Mucosa of descending colon (tissue), 3 donors: ENCODE data around the gene RIT2. TPM values are rescaled to one million over a fixed set of nuclear protein-coding genes. Genes with fewer than 3 reads are reported as not detected.

Experiments
- ATAC-seq: fragments of 200-7000 bp; cut with Tn5 transposase; one replicate; pipeline ENCODE4 v1.9.1; 2020; ENCODE audit warnings: mild to moderate bottlenecking, moderate library complexity
- DNase-seq, 3 donors: peaks; one replicate each; pipeline ENCODE4 v3.0.0-alpha.2; 2020
- H3K36me3 ChIP-seq: fragments of 200-600 bp; one replicate; pipeline ENCODE4 v1.8.0; 2021; ENCODE audit warnings: low read depth, mild to moderate bottlenecking
- H3K4me1 ChIP-seq: fragments of 200-600 bp; one replicate; pipeline ENCODE4 v1.8.0; 2021; ENCODE audit warnings: low read depth, mild to moderate bottlenecking
- H3K4me3 ChIP-seq: fragments of 200-600 bp; one replicate; pipeline ENCODE4 v1.8.0; 2021; ENCODE audit warnings: mild to moderate bottlenecking
- H3K9me3 ChIP-seq: fragments of 200-600 bp; one replicate; pipeline ENCODE4 v1.8.0; 2021; ENCODE audit warnings: mild to moderate bottlenecking
- intact Hi-C, 2 donors: fragments of 100-400 bp; cut with DNase I in 1 of 2; cut with micrococcal nuclease in 1 of 2; formaldehyde crosslinking; loops; one replicate each; pipeline versions ENCODE4 v1.11.0 to v1.11.1; 2022; cut with DNase I, micrococcal nuclease
- total RNA-seq, 3 donors: library from RNA; stranded (reverse); fragmentation: NEBNext Ultra II Directional in 2 of 3; extraction: Animal tissue kit (Norgen Biotek cat#: 25700) in 2 of 3; gene quantifications; one replicate each; pipeline versions ENCODE4 v1.2.1 to v1.2.4, GENCODE V29; 2021 to 2023
- TF ChIP-seq, protein P1 (sequence below): fragments of 200-600 bp; IDR thresholded peaks from one replicate; pipeline ENCODE4 v1.8.0; 2022; ENCODE audit warnings: antibody characterized with exemption, mild to moderate bottlenecking
- donor health status: DM: no; HTN: no; CAD: no; lungs with moderate emphysema.
- donor health status: DM: no; HTN: no; CAD: no.
- donor health status: DM: no; HTN: yes; CAD: no.

RIT2 gene
- total RNA-seq, 3 donors from 2014 or later, result 0.44 TPM; not detected in 2

DNA sequence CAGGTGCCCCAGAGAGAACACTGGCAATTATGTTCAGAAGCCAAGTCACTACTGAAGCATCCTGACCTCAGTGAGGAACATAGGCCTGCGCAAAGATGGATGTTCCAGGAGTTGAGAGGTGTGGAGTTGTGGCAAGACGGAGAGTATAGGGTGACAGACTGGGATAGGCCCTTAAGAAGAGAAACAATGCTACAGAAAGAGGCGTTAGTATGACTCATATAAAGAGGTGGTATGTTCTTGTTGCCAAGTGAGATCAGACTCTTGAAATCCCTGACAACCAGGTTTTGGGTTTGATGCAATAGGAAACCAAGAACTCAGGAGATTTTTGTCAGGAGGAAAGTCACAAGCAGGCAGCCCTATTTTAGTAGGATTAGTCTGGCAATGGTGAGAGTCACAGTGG is 185.6 kb downstream of the RIT2 start:
- TF ChIP-seq, protein P1, sequence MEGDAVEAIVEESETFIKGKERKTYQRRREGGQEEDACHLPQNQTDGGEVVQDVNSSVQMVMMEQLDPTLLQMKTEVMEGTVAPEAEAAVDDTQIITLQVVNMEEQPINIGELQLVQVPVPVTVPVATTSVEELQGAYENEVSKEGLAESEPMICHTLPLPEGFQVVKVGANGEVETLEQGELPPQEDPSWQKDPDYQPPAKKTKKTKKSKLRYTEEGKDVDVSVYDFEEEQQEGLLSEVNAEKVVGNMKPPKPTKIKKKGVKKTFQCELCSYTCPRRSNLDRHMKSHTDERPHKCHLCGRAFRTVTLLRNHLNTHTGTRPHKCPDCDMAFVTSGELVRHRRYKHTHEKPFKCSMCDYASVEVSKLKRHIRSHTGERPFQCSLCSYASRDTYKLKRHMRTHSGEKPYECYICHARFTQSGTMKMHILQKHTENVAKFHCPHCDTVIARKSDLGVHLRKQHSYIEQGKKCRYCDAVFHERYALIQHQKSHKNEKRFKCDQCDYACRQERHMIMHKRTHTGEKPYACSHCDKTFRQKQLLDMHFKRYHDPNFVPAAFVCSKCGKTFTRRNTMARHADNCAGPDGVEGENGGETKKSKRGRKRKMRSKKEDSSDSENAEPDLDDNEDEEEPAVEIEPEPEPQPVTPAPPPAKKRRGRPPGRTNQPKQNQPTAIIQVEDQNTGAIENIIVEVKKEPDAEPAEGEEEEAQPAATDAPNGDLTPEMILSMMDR, result no peak
- ATAC-seq, result no peak
- H3K4me3 ChIP-seq, result no peak overlapping the region
- H3K36me3 ChIP-seq, result no peaks in the 10 kb centered on the region
- no peaks in the 10 kb centered on the region for H3K9me3 ChIP-seq
- H3K4me1 ChIP-seq, result no peaks in the 10 kb centered on the region
- intact Hi-C loops, result no loop called here
- no peak for DNase-seq

DNA sequence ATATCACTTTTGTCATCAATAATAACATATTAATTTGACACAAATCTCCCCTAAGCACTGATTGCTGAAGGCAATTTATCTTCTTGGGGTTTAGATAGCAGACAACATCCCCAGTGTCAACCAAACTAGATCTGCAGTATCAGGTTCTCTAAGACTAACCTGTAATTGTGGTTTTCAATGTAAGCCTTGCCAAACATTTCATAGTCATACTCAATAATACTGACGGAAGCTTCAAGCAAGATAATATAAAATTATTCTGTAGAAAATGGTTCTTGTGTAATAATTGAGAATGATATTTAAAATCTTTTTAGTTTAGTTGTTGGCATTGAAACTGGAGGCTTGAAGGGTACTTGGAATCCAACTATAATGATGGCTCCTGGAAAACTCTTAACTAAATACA is 186.3 kb downstream of the RIT2 start:
- no peak overlapping the region for H3K4me3 ChIP-seq
- no peaks in the 10 kb centered on the region for H3K9me3 ChIP-seq
- intact Hi-C loops, result no loop called here
- TF ChIP-seq, protein P1, result no peak
- ATAC-seq, result no peak
- DNase-seq, result no peak
- no peaks in the 10 kb centered on the region for H3K36me3 ChIP-seq
- no peaks in the 10 kb centered on the region for H3K4me1 ChIP-seq

DNA sequence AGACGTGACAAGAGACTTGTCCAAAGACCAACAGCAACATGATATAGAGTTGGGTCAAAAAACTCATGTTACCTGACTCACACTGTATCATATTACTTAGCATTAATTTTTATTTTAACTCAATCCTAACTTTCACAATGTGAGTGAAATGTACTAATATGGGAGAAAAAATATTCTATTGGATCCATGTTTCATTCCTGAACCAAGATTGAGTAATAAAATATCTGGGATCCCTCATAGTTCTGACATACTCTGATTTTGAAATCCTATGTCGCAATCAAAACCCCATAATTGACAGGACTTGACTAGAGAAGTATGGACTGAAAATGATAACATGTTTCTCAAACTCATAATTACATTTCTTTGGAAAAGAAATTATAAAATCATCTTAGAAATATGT is 190.4 kb downstream of the RIT2 start:
- ATAC-seq (no peak), DNase-seq (no peak)
- intact Hi-C loops, result no loop called here
- TF ChIP-seq, protein P1, result no peak
- no peaks in the 10 kb centered on the region for H3K36me3 ChIP-seq
- no peaks in the 10 kb centered on the region for H3K9me3 ChIP-seq
- no peaks in the 10 kb centered on the region for H3K4me1 ChIP-seq
- H3K4me3 ChIP-seq, result no peak overlapping the region

DNA sequence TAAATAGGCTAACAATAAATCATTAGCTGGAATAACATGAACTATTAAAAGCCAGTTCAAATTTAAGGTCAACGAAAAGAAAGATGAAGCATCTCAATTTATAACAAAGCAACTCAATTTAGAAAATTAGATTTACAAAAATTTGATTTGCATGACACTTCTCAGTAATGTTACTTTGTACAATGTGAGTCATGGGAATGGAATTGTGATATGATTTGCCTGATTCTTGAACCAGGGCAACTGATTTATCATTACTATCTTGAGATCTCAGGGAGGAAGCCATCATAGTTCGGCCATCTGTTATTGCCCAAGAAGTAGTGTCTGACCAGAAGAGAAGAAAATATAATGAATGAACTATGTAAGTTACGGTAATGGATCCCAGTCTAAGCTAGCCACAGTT is 193.1 kb downstream of the RIT2 start:
- Histone ChIP-seq H3K36me3 (no peaks in the 10 kb centered on the region), H3K4me1 (no peaks in the 10 kb centered on the region), H3K4me3 (no peak overlapping the region), H3K9me3 (no peaks in the 10 kb centered on the region)
- intact Hi-C loops, result no loop called here
- DNase-seq, result no peak
- no peak for ATAC-seq
- TF ChIP-seq, protein P1, result no peak

DNA sequence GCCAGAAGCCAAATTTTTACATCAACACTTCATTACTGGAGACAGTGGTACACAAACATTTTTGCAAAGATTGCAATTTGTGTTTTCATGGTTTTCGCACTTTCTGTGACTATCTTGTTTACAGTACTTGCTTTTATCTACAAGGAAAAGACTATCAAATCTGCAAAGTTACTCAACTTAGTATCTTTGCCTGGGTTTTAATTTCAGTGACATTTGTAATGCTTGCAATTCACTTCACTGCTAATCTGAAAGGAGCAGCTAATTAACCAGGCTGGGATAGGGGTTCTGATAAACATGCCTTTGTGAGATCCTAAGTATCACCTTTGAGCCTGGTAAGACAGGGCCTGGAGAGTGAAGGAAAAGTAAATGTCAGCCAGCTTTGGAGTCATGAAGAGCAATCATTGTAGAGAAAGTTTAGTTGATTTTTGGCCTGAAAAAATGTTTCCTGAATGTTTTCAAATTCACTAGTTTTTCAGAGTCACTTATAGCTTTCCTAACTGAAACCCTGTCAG is 194.2 kb downstream of the RIT2 start:
- TF ChIP-seq, protein P1, result no peak
- ATAC-seq, result no peak
- Histone ChIP-seq H3K9me3 (no peaks in the 10 kb centered on the region), H3K36me3 (no peaks in the 10 kb centered on the region), H3K4me1 (no peaks in the 10 kb centered on the region), H3K4me3 (no peak overlapping the region)
- DNase-seq, result no peak
- intact Hi-C loops, result no loop called here

DNA sequence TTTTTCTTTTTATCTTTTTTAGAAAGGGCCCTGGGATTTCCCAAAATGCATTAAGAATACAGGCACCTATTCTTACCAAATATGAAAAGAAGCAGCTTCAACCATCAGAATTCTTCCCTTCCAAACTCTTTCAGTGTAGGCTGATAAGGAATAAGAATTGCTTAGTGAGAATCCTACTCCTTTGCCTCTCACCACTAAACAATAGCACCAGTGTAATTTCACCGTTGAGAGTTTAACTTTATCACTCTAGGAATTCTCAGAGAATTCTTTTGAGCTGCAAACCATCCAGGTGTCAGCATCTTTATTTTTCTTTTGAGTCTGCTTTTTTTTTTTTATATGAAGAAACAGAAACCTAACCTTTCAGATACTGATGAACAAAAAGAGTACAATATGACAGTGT is 194.9 kb downstream of the RIT2 start:
- intact Hi-C loops, result no loop called here
- Histone ChIP-seq H3K9me3 (no peaks in the 10 kb centered on the region), H3K36me3 (no peaks in the 10 kb centered on the region), H3K4me1 (no peaks in the 10 kb centered on the region), H3K4me3 (no peak overlapping the region)
- no peak for DNase-seq
- no peak for ATAC-seq
- TF ChIP-seq, protein P1, result no peak
